SK-N-SH (cell line): ENCODE results near the gene ARHGAP25. TPM values are rescaled to one million over a fixed set of nuclear protein-coding genes. Genes with fewer than 3 reads are reported as not detected.

ENCODE experiments used
- CTCF ChIA-PET: fragments of 300-600, 350-600 bp; formaldehyde crosslinking; extraction: SDS; loops from one replicate; lab custom pipeline; 2021; lab: Yijun Ruan, JAX
- POLR2A ChIA-PET: fragments of 350-600 bp; sonication (Branson Sonifier 250); formaldehyde crosslinking; extraction: SDS; loops from one replicate; lab custom pipeline; 2020; ENCODE audit warnings: antibody characterized with exemption, inconsistent platforms; lab: Yijun Ruan, JAX
- DNase-seq: peaks from one replicate; pipeline ENCODE4 v3.0.0; 2012
- H2AFZ ChIP-seq: fragments of 200-600 bp; sonication (generic); 2 replicates; pipeline ENCODE4 v1.8.1; 2016; ENCODE audit warnings: antibody characterized with exemption, mild to moderate bottlenecking, low read depth
- H3F3A ChIP-seq: fragments of 200-600 bp; sonication (generic); replicated peaks from 2 replicates; pipeline ENCODE3; 2016; ENCODE audit warnings: antibody characterized with exemption, mild to moderate bottlenecking; ENCODE audit not compliant: insufficient read depth
- H3K27ac ChIP-seq, 2 experiments: fragments of 200-500 bp in 1 of 2; fragments of 200-600 bp in 1 of 2; sonication (Bioruptor generic) in 1 of 2; sonication (generic), shearing (Covaris generic) in 1 of 2; 2 replicates each; pipeline versions ENCODE4 v1.5.1 to v1.6.1; 2014 to 2016; ENCODE audit warnings: low read depth in 2 of 2, inconsistent platforms in 1 of 2, low read length in 1 of 2, mild to moderate bottlenecking in 1 of 2, mixed read lengths in 1 of 2
- H3K27me3 ChIP-seq: fragments of 200-600 bp; sonication (generic), shearing (Covaris generic); 2 replicates; pipeline ENCODE4 v1.6.1; 2016; ENCODE audit warnings: mixed run types; ENCODE audit not compliant: insufficient read depth
- H3K36me3 ChIP-seq, 2 experiments: fragments of 200-500 bp in 1 of 2; fragments of 200-600 bp in 1 of 2; sonication (Bioruptor generic) in 1 of 2; sonication (generic) in 1 of 2; replicated peaks in 1 of 2; 2 replicates each; pipeline versions ENCODE3 to v1.5.1; 2014 to 2016; ENCODE audit warnings: low read length in 1 of 2, mild to moderate bottlenecking in 1 of 2; ENCODE audit not compliant: insufficient read depth in 2 of 2, control insufficient read depth in 1 of 2
- H3K4me1 ChIP-seq, 2 experiments: fragments of 200-500 bp in 1 of 2; fragments of 200-600 bp in 1 of 2; sonication (Bioruptor generic) in 1 of 2; sonication (generic), shearing (Covaris generic) in 1 of 2; 2 replicates each; pipeline versions ENCODE4 v1.5.1 to v1.6.1; 2014 to 2016; ENCODE audit warnings: low read depth in 1 of 2, low read length in 1 of 2, mixed run types in 1 of 2; ENCODE audit not compliant: insufficient read depth in 2 of 2, control insufficient read depth in 1 of 2
- H3K4me2 ChIP-seq: fragments of 200-600 bp; sonication (generic), shearing (Covaris generic); 2 replicates; pipeline ENCODE4 v1.6.1; 2017; ENCODE audit warnings: mixed run types
- H3K4me3 ChIP-seq, 2 experiments: fragments of 200-500 bp in 1 of 2; fragments of 200-600 bp in 1 of 2; sonication (Bioruptor generic) in 1 of 2; sonication (generic), shearing (Covaris generic) in 1 of 2; 2 replicates each; pipeline versions ENCODE4 v1.5.1 to v1.8.1; 2014 to 2016; ENCODE audit warnings: low read depth in 2 of 2, inconsistent platforms in 1 of 2, low read length in 1 of 2, mild to moderate bottlenecking in 1 of 2, mixed read lengths in 1 of 2, moderate library complexity in 1 of 2
- H3K79me2 ChIP-seq: fragments of 200-600 bp; sonication (generic); 2 replicates; pipeline ENCODE4 v1.8.1; 2017; ENCODE audit warnings: mild to moderate bottlenecking; ENCODE audit not compliant: insufficient read depth
- H3K9ac ChIP-seq: fragments of 200-600 bp; sonication (generic); 2 replicates; pipeline ENCODE4 v1.6.1; 2017; ENCODE audit warnings: mixed run types
- H3K9me2 ChIP-seq: fragments of 200-600 bp; sonication (generic); 2 replicates; pipeline ENCODE4 v1.6.1; 2017; ENCODE audit warnings: mixed run types
- H3K9me3 ChIP-seq: fragments of 200-600 bp; sonication (generic); 2 replicates; pipeline ENCODE4 v1.6.1; 2017; ENCODE audit warnings: mixed run types, mild to moderate bottlenecking, moderate library complexity
- H4K20me1 ChIP-seq: fragments of 200-600 bp; sonication (generic); 2 replicates; pipeline ENCODE4 v1.6.1; 2017; ENCODE audit warnings: mild to moderate bottlenecking, mixed run types; ENCODE audit not compliant: insufficient read depth
- CHD2 ChIP-seq: fragments of 150-350 bp; IDR thresholded peaks from 2 replicates; pipeline ENCODE4 v1.6.1; 2018; ENCODE audit warnings: low read length; ENCODE audit not compliant: partially characterized antibody
- EP300 ChIP-seq, 2 experiments: IDR thresholded peaks; 2 replicates each; pipeline versions ENCODE4 v1.4.0 to v1.6.1; 2012; ENCODE audit warnings: borderline replicate concordance in 1 of 2, low read depth in 1 of 2, low read length in 1 of 2
- GABPA ChIP-seq: IDR thresholded peaks from 2 replicates; pipeline ENCODE4 v1.4.0; 2012; ENCODE audit warnings: low read depth, mild to moderate bottlenecking
- NFIC ChIP-seq: IDR thresholded peaks from 2 replicates; pipeline ENCODE4 v1.4.0; 2012; ENCODE audit warnings: borderline replicate concordance
- POLR2AphosphoS5 ChIP-seq: IDR thresholded peaks from 2 replicates; pipeline ENCODE4 v1.6.1; 2012; ENCODE audit warnings: low read depth, low read length
- RAD21 ChIP-seq: IDR thresholded peaks from 2 replicates; pipeline ENCODE4 v1.6.1; 2012; ENCODE audit warnings: mild to moderate bottlenecking, low read length
- RCOR1 ChIP-seq: fragments of 150-350 bp; IDR thresholded peaks from 2 replicates; pipeline ENCODE4 v1.6.1; 2017; ENCODE audit warnings: antibody characterized with exemption, low read length
- RFX5 ChIP-seq: IDR thresholded peaks from 2 replicates; pipeline ENCODE4 v1.6.1; 2012; ENCODE audit warnings: mild to moderate bottlenecking, improper control_type of control experiment, low read length
- SMC3 ChIP-seq: IDR thresholded peaks from 2 replicates; pipeline ENCODE4 v1.6.1; 2012; ENCODE audit warnings: low read depth, low read length, improper control_type of control experiment
- TCF12 ChIP-seq: IDR thresholded peaks from 2 replicates; pipeline ENCODE4 v1.4.0; 2012
- WGBS: methylation state at CpG from one replicate; pipeline ENCODE4 v1.1.6; 2017; ENCODE audit warnings: low lambda C conversion rate; 5-methylcytosine and 5-hydroxymethylcytosine counted together
- polyA plus RNA-seq, 3 experiments: library from polyadenylated mRNA; depleted of rRNA; stranded (reverse); fragments of >200 nt; gene quantifications; 2 replicates each; pipeline ENCODE4 v1.2.3, GENCODE V29; 2012
- TF ChIP-seq, protein P1 (sequence below): IDR thresholded peaks from 2 replicates; pipeline ENCODE4; 2012
- TF ChIP-seq, protein P2 (sequence below): IDR thresholded peaks from 2 replicates; pipeline ENCODE4 v1.4.0; 2012; ENCODE audit warnings: low read depth, borderline replicate concordance
- TF ChIP-seq, protein P3 (sequence below): fragments of 200-600 bp; sonication (generic); IDR thresholded peaks from 2 replicates; pipeline ENCODE4 v1.6.1; 2017; ENCODE audit warnings: antibody characterized with exemption, mild to moderate bottlenecking, moderate library complexity

Gene ARHGAP25
- polyA plus RNA-seq, 1 of the 3 experiments (the other 2 are of a cell fraction) = not detected

DNA sequence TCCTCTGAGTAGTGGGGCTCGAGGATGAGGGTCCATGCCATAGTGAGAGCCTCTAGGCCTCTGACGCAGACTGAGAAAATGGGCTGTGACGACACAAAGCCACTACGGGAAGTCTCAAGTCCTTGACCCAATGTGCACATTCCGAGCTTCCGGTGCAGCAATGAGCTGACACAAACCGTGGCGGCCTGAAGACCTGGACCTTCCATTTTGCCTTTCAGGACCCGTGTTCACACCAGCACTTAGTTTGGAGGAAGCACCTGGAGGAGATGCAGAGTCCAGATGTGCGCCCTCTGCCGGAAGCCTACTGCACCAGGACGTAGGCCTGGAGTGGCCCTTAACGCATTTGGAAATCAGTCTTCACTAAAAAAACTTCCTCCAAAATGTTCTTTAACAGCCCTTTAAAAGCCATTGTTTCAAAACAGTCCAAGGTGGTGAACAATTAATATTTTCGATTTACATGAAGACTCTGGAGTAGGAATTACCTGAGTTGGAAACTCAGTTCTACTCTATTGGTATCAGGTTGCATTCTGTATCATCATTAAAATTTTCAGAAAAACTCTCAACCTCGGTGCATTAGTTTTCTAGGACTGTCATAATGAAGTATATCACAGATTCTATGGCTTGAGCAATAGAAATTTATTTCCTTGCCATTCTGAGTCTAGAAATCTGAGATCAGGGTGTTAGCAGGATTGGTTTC lies 102.7 kb downstream of the ARHGAP25 start:
- Histone ChIP-seq H3K4me2 (no peak overlapping the region), H3K9ac (no peak overlapping the region), H3K27me3 (no peaks in the 10 kb centered on the region; the same call in 1 of the 2 replicates), H3K4me3 (no peak overlapping the region), H3K9me3 (no peaks in the 10 kb centered on the region), H4K20me1 (no peaks in the 10 kb centered on the region), H3K79me2 (no peaks in the 10 kb centered on the region), H3K27ac (no peak overlapping the region), H3K36me3 (no peaks in the 10 kb centered on the region), H2AFZ (no peak overlapping the region), H3F3A (no peaks in the 10 kb centered on the region), H3K4me1 (peaks cover 0 to 5% of the 10 kb centered on the region in 2 experiments; a peak in 1 of 4 replicates), H3K9me2 (no peaks in the 10 kb centered on the region)
- CTCF ChIA-PET = interaction anchor here (1.5 kb wide), 1 partner anchor 88 kb away, joined by 4 read pairs; no protein-coding TSS in a partner anchor
- no peak for DNase-seq
- POLR2A ChIA-PET = no interaction called here
- TF ChIP-seq POLR2AphosphoS5 = no peak
- TF ChIP-seq, protein P1, sequence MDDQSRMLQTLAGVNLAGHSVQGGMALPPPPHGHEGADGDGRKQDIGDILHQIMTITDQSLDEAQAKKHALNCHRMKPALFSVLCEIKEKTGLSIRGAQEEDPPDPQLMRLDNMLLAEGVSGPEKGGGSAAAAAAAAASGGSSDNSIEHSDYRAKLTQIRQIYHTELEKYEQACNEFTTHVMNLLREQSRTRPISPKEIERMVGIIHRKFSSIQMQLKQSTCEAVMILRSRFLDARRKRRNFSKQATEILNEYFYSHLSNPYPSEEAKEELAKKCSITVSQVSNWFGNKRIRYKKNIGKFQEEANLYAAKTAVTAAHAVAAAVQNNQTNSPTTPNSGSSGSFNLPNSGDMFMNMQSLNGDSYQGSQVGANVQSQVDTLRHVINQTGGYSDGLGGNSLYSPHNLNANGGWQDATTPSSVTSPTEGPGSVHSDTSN = no peak
- TF ChIP-seq, protein P2, sequence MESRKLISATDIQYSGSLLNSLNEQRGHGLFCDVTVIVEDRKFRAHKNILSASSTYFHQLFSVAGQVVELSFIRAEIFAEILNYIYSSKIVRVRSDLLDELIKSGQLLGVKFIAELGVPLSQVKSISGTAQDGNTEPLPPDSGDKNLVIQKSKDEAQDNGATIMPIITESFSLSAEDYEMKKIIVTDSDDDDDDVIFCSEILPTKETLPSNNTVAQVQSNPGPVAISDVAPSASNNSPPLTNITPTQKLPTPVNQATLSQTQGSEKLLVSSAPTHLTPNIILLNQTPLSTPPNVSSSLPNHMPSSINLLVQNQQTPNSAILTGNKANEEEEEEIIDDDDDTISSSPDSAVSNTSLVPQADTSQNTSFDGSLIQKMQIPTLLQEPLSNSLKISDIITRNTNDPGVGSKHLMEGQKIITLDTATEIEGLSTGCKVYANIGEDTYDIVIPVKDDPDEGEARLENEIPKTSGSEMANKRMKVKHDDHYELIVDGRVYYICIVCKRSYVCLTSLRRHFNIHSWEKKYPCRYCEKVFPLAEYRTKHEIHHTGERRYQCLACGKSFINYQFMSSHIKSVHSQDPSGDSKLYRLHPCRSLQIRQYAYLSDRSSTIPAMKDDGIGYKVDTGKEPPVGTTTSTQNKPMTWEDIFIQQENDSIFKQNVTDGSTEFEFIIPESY = no peak
- TF ChIP-seq RFX5 = no peak
- no peak for TF ChIP-seq TCF12
- no peak for TF ChIP-seq SMC3
- no peak for TF ChIP-seq RAD21
- TF ChIP-seq, protein P3, sequence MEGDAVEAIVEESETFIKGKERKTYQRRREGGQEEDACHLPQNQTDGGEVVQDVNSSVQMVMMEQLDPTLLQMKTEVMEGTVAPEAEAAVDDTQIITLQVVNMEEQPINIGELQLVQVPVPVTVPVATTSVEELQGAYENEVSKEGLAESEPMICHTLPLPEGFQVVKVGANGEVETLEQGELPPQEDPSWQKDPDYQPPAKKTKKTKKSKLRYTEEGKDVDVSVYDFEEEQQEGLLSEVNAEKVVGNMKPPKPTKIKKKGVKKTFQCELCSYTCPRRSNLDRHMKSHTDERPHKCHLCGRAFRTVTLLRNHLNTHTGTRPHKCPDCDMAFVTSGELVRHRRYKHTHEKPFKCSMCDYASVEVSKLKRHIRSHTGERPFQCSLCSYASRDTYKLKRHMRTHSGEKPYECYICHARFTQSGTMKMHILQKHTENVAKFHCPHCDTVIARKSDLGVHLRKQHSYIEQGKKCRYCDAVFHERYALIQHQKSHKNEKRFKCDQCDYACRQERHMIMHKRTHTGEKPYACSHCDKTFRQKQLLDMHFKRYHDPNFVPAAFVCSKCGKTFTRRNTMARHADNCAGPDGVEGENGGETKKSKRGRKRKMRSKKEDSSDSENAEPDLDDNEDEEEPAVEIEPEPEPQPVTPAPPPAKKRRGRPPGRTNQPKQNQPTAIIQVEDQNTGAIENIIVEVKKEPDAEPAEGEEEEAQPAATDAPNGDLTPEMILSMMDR = no peak
- TF ChIP-seq NFIC = no peak
- no peak for TF ChIP-seq RCOR1
- TF ChIP-seq GABPA = no peak
- no peak for TF ChIP-seq EP300 (IDR thresholded peaks at IDR 0.05; ENCODE audit: borderline replicate concordance in 1 of 2, low read depth in 1 of 2, low read length in 1 of 2)
- no peak for TF ChIP-seq CHD2
- 67% methylated on average over 8 of the region's 15 CpGs for WGBS
